GM19463 (cell line): ENCODE measurements around the gene MSRB2.
"Not testable (repeated sequence)": the region's sequence is repeated elsewhere in the genome, so short reads cannot be mapped to it uniquely, and the experiment has no call there.

Experiments used
- ATAC-seq: cut with Tn5 transposase; IDR thresholded peaks from one replicate; pipeline ENCODE4 v1.9.1; 2021; ENCODE audit warnings: mild to moderate bottlenecking, moderate library complexity; ENCODE audit not compliant: unreplicated experiment

MSRB2 gene

GRCh38 chr10:23095404-23095965 lies at the start of gene MSRB2:
Gene MSRB2, plus strand, starts transcription at chr10:23095579. Its CDS starts 30 bp downstream, at chr10:23095609.
- ATAC-seq, result peak; percentile 80

- ATAC-seq, result no peak
Observed at GRCh38 chr10:23046027-23046426, 49.4 kb upstream of the MSRB2 start.

GRCh38 chr10:23047201-23048050 lies 48.0 kb upstream of the MSRB2 start:
- no peak for ATAC-seq

GRCh38 chr10:23048191-23048590 lies 47.2 kb upstream of the MSRB2 start:
- no peak for ATAC-seq

GRCh38 chr10:23051278-23051677 lies 44.1 kb upstream of the MSRB2 start:
- no peak for ATAC-seq

- ATAC-seq, result no peak
Observed at GRCh38 chr10:23051855-23052331, 43.5 kb upstream of the MSRB2 start.

GRCh38 chr10:23053036-23053435 lies 42.3 kb upstream of the MSRB2 start:
- no peak for ATAC-seq

GRCh38 chr10:23055424-23056185 lies 39.8 kb upstream of the MSRB2 start:
- ATAC-seq, result no peak

- ATAC-seq, result no peak
Observed at GRCh38 chr10:23056186-23056579, 39.2 kb upstream of the MSRB2 start.

- ATAC-seq, result no peak
Observed at GRCh38 chr10:23058366-23058765, 37.0 kb upstream of the MSRB2 start.

GRCh38 chr10:23060918-23061317 lies 34.5 kb upstream of the MSRB2 start:
- no peak for ATAC-seq

GRCh38 chr10:23063045-23063972 lies 32.1 kb upstream of the MSRB2 start:
- no peak for ATAC-seq

GRCh38 chr10:23063973-23064812 lies 31.2 kb upstream of the MSRB2 start:
- ATAC-seq, result no peak

GRCh38 chr10:23064813-23065114 lies 30.6 kb upstream of the MSRB2 start:
- not testable (repeated sequence) for ATAC-seq

GRCh38 chr10:23065181-23065948 lies 30.0 kb upstream of the MSRB2 start:
- ATAC-seq, result no peak

GRCh38 chr10:23067337-23067736 lies 28.0 kb upstream of the MSRB2 start:
- no peak for ATAC-seq

GRCh38 chr10:23067939-23068775 lies 27.2 kb upstream of the MSRB2 start:
- ATAC-seq, result peak; percentile 86
